Stomach (tissue), 9 donors: Measurements from ENCODE around the gene B3GNT3. TPM values are rescaled to one million over a fixed set of nuclear protein-coding genes. Genes with fewer than 3 reads are reported as not detected.

Experiments used
- DNase-seq, 2 donors: peaks; one replicate each; pipeline versions ENCODE4 v3.0.0 to v3.0.0-alpha.2; 2013 to 2019
- H3K27ac ChIP-seq, 5 donors: fragments of 200-600 bp in 4 of 5; sonication (generic) in 4 of 5; one replicate each; pipeline ENCODE4 v1.5.1; 2013 to 2019; ENCODE audit warnings: mild to moderate bottlenecking in 1 of 5, moderate library complexity in 1 of 5
- H3K27me3 ChIP-seq, 3 donors: fragments of 200-600 bp; sonication (generic); one replicate each; pipeline ENCODE4 v1.5.1; 2017 to 2019; ENCODE audit warnings: mixed run types in 1 of 3
- H3K36me3 ChIP-seq, 4 donors: fragments of 200-600 bp; sonication (generic); 1 replicate in 3 of 4; 2 replicates in 1 of 4; pipeline ENCODE4 v1.5.1; 2016 to 2019
- H3K4me1 ChIP-seq, 4 donors: fragments of 200-600 bp; sonication (generic); one replicate each; pipeline ENCODE4 v1.5.1; 2016 to 2019
- H3K4me3 ChIP-seq, 4 donors: fragments of 200-600 bp; sonication (generic) in 3 of 4; one replicate each; pipeline ENCODE4 v1.5.1; 2016 to 2019; ENCODE audit warnings: mild to moderate bottlenecking in 1 of 4
- H3K9me3 ChIP-seq, 4 donors: fragments of 200-600 bp; sonication (generic); one replicate each; pipeline ENCODE4 v1.5.1; 2016 to 2019
- EP300 ChIP-seq: sonication (generic); formaldehyde crosslinking; IDR thresholded peaks from one replicate; pipeline ENCODE4 v1.6.1; 2017; ENCODE audit warnings: antibody characterized with exemption
- POLR2A ChIP-seq, 4 donors: fragments of 450-650 bp; IDR thresholded peaks; one replicate each; pipeline ENCODE4 v1.6.1; 2016; ENCODE audit warnings: antibody characterized with exemption in 4 of 4, control low read depth in 2 of 4, mild to moderate bottlenecking in 1 of 4, moderate library complexity in 1 of 4
- POLR2AphosphoS5 ChIP-seq, 3 donors: sonication (generic); formaldehyde crosslinking; IDR thresholded peaks; one replicate each; pipeline ENCODE4 v1.6.1; 2016; ENCODE audit warnings: antibody characterized with exemption in 3 of 3
- WGBS, 5 donors: extraction: QIAGEN DNeasy Blood & Tissue Kit in 3 of 5; methylation state at CpG; one replicate each; pipeline versions ENCODE4 v1.1.5 to v1.1.7; 2013 to 2018; 5-methylcytosine and 5-hydroxymethylcytosine counted together
- intact Hi-C: fragments of 100-400 bp; cut with DNase I; formaldehyde crosslinking; loops from one replicate; pipeline ENCODE4 v1.15.1; 2023; ENCODE audit warnings: low total_unique reads
- polyA plus RNA-seq, 3 donors: library from polyadenylated mRNA; stranded (reverse); fragments of 200-250 nt; gene quantifications; one replicate each; pipeline ENCODE4 v1.2.3, GENCODE V29; 2013
- total RNA-seq, 5 donors: library from RNA; depleted of rRNA; stranded (reverse); fragments of >200 nt; gene quantifications; one replicate each; pipeline versions ENCODE4 v1.1.0 to v1.2.3, GENCODE V29; 2014 to 2016
- TF ChIP-seq, protein P1 (sequence below), 7 experiments: fragments of 450-650 bp in 4 of 7; fragments of 200-600 bp in 3 of 7; sonication (generic) in 3 of 7; IDR thresholded peaks; one replicate each; pipeline ENCODE4 v1.5.1; 2016 to 2019; ENCODE audit warnings: antibody characterized with exemption in 7 of 7, control low read depth in 2 of 7, mild to moderate bottlenecking in 1 of 7
- donor health status: healthy with polysubstance abuse.
- donor health status: Bipolar disorder and iron deficiency.
- donor health status: healthy.

B3GNT3 gene
- total and polyA plus RNA-seq, 8 donors = 11.3 to 117 (median 20.2) TPM

DNA sequence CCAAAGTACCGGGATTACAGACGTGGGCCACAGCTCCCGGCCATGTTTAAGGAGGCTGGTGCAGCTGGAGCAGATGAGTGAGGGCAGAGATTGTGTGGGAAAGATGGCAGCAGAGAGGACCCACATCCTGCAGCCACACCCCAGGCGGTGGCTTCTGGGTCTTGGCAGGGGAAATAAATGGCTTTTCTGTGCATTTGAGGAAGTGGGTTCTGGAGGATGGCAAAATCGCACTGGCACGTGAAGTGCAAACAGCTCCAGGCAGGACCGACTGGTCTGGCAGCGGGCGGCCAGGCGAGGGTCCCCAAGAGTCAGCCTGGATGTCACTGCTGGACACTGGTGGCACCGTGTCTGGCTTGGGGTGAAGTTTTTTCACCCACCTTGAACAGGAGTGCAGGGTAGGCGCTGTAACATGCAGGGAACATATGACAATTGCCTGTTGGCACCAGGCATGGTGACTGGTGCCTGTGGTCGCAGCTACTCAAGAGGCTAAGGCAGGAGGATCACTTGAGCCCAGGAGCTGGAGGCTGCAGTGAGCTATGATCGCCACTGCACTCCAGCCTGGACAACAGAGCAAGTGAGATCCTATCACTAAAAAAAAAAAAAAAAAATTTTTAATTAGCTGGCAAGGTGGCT is 8.4 kb downstream of the B3GNT3 start:
- Histone ChIP-seq H3K36me3 (peaks cover 6 to 14% (median 10%) of the 10 kb centered on the region in 4 donors), H3K27me3 (peaks cover 0 to 46% (median 0%) of the 10 kb centered on the region in 3 donors), H3K9me3 (no peaks in the 10 kb centered on the region), H3K4me1 (peaks cover 0 to 37% (median 5%) of the 10 kb centered on the region in 4 donors), H3K27ac (peak overlapping the region in 2 of 5 donors; percentile 7 to 14), H3K4me3 (no peak overlapping the region)
- intact Hi-C loops = no loop called here
- no peak for TF ChIP-seq POLR2AphosphoS5 (IDR thresholded peaks at IDR 0.05)
- no peak for TF ChIP-seq EP300
- TF ChIP-seq POLR2A (IDR thresholded peaks at IDR 0.05) = no peak
- DNase-seq = peak in 1 of 2 donors; percentile 39
- 41 to 50% (median 46%) methylated on average over 9 to 14 of the region's 14 CpGs for WGBS, 5 donors

DNA sequence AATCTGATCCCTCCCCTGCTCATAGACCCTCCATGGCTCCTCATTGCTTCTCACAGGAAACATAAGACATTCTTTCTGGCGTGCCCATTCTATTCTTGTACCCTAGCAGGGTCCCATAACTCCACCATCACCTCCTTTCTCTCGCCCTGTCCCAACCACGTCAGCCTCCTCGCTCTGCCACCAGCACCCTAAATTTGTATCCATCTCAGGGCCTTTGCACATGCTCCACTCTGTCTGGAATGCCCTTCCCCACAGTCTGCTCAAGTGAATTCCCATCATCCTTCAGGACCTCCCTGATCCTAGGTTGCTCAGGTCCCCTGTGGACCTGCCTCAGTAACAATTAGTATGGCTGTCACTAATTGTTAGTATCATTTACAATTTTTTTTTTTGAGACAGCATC is 10.5 kb downstream of the B3GNT3 start:
- Histone ChIP-seq H3K27ac (no peak overlapping the region), H3K4me1 (peaks cover 0 to 21% (median 5%) of the 10 kb centered on the region in 4 donors), H3K4me3 (no peak overlapping the region), H3K9me3 (no peaks in the 10 kb centered on the region), H3K36me3 (peaks cover 6 to 35% (median 27%) of the 10 kb centered on the region in 4 donors), H3K27me3 (peaks cover 0 to 36% (median 0%) of the 10 kb centered on the region in 3 donors)
- TF ChIP-seq, protein P1, sequence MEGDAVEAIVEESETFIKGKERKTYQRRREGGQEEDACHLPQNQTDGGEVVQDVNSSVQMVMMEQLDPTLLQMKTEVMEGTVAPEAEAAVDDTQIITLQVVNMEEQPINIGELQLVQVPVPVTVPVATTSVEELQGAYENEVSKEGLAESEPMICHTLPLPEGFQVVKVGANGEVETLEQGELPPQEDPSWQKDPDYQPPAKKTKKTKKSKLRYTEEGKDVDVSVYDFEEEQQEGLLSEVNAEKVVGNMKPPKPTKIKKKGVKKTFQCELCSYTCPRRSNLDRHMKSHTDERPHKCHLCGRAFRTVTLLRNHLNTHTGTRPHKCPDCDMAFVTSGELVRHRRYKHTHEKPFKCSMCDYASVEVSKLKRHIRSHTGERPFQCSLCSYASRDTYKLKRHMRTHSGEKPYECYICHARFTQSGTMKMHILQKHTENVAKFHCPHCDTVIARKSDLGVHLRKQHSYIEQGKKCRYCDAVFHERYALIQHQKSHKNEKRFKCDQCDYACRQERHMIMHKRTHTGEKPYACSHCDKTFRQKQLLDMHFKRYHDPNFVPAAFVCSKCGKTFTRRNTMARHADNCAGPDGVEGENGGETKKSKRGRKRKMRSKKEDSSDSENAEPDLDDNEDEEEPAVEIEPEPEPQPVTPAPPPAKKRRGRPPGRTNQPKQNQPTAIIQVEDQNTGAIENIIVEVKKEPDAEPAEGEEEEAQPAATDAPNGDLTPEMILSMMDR (IDR thresholded peaks at IDR 0.05) = no peak
- TF ChIP-seq POLR2AphosphoS5 (IDR thresholded peaks at IDR 0.05) (no peak), POLR2A (IDR thresholded peaks at IDR 0.05) (no peak), EP300 (no peak)
- 91 to 95% (median 93%) methylated on average over 4 of the region's 4 CpGs for WGBS, 5 donors
- DNase-seq = no peak
- intact Hi-C loops = no loop called here

GRCh38 chr19:17806945-17807344 is 12.0 kb downstream of the B3GNT3 start:
- no peak for DNase-seq
- no peaks in the 10 kb centered on the region for H3K9me3 ChIP-seq
- WGBS, 5 donors = 47 to 67% (median 61%) methylated on average over 3 of the region's 3 CpGs
- peaks cover 0 to 26% (median 0%) of the 10 kb centered on the region in 3 donors for H3K27me3 ChIP-seq
- no peak overlapping the region for H3K27ac ChIP-seq
- intact Hi-C loops = no loop called here
- no peak for TF ChIP-seq POLR2A (IDR thresholded peaks at IDR 0.05)
- TF ChIP-seq POLR2AphosphoS5 (IDR thresholded peaks at IDR 0.05) = no peak
- no peak for TF ChIP-seq EP300
- TF ChIP-seq, protein P1 (IDR thresholded peaks at IDR 0.05) = no peak
- peaks cover 0 to 17% (median 5%) of the 10 kb centered on the region in 4 donors for H3K4me1 ChIP-seq
- no peak overlapping the region for H3K4me3 ChIP-seq
- H3K36me3 ChIP-seq = peaks cover 6 to 45% (median 40%) of the 10 kb centered on the region in 4 donors

DNA sequence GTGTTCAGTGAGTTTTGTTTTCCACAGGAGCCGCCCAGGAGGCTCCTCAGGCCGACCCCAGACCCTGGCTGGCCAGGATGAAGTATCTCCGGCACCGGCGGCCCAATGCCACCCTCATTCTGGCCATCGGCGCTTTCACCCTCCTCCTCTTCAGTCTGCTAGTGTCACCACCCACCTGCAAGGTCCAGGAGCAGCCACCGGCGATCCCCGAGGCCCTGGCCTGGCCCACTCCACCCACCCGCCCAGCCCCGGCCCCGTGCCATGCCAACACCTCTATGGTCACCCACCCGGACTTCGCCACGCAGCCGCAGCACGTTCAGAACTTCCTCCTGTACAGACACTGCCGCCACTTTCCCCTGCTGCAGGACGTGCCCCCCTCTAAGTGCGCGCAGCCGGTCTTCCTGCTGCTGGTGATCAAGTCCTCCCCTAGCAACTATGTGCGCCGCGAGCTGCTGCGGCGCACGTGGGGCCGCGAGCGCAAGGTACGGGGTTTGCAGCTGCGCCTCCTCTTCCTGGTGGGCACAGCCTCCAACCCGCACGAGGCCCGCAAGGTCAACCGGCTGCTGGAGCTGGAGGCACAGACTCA is 12.9 kb downstream of the B3GNT3 start:
- H3K27me3 ChIP-seq = peaks cover 0 to 25% (median 0%) of the 10 kb centered on the region in 3 donors
- peaks cover 6 to 54% (median 45%) of the 10 kb centered on the region in 4 donors for H3K36me3 ChIP-seq
- 64 to 85% (median 72%) methylated on average over 29 to 38 of the region's 38 CpGs for WGBS, 5 donors
- intact Hi-C loops = no loop called here
- H3K9me3 ChIP-seq = no peaks in the 10 kb centered on the region
- DNase-seq = no peak
- TF ChIP-seq, protein P1 (IDR thresholded peaks at IDR 0.05) = no peak
- H3K4me1 ChIP-seq = peaks cover 0 to 8% (median 5%) of the 10 kb centered on the region in 4 donors
- no peak overlapping the region for H3K4me3 ChIP-seq
- H3K27ac ChIP-seq = no peak overlapping the region

DNA sequence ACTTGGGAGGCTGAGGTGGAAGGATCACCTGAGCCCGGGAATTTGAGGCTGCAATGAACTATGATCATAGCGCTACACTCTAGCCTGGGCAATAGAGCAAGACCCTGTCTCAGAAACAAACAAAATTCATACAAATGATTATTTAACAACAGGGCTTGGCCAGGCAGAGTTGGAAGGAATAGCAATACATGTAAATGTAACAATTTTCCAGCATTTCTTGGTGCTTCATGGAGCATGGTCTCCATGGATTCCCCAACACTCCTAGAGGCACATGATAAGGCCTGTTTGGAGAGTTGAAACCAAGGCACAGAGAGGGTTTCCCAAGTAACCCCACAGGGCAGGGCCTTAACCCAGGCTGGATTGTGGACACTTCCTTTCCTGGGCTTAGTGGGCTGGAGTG is 16.2 kb downstream of the B3GNT3 start:
- Histone ChIP-seq H3K9me3 (no peaks in the 10 kb centered on the region), H3K4me1 (no peaks in the 10 kb centered on the region), H3K27me3 (peaks cover 0 to 45% (median 0%) of the 10 kb centered on the region in 3 donors), H3K36me3 (peaks cover 6 to 66% (median 51%) of the 10 kb centered on the region in 4 donors), H3K4me3 (no peak overlapping the region), H3K27ac (no peak overlapping the region)
- intact Hi-C loops = no loop called here
- no peak for TF ChIP-seq POLR2A (IDR thresholded peaks at IDR 0.05)
- WGBS, 5 donors = 90 to 99% (median 95%) methylated on average over 2 of the region's 2 CpGs
- DNase-seq = no peak
